Dermis microvascular lymphatic vessel endothelial cell (primary cell): ENCODE data around the gene P3H3. TPM values are rescaled to one million over a fixed set of nuclear protein-coding genes. Genes with fewer than 3 reads are reported as not detected.
A peak's percentile ranks its signal among the peaks of the same experiment; 100 is the strongest.

Experiments used
- DNase-seq, 2 donors: peaks; one replicate each; pipeline versions ENCODE4 v3.0.0 to v3.0.0-alpha.2; 2010; ENCODE audit warnings: low read depth in 2 of 2
- total RNA-seq: library from RNA; depleted of rRNA; stranded (reverse); fragments of >200 nt; gene quantifications from 2 replicates; pipeline ENCODE4 v1.2.1, GENCODE V29; 2014

P3H3 gene
- total RNA-seq, 1 donor from 2014 or later: 18.2 TPM

DNA sequence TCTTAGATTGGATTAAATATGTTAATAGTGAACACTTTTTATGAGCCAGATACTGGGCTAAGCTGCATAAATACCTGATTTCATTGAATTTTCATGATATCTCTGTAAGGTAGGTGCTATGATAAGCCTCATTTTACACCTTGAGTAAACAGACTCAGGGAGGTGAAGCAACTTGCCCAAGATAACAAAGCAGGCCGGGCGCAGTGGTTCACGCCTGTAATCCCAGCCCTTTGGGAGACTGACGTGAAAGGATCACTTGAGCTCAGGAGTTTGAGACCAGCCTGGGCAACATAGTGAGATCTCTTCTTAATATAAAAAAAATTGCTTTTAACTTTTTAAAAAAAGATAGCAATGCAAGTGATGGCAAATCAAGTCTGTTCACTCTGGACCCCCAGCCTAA lies 13.9 kb downstream of the P3H3 start:
- no peak for DNase-seq

DNA sequence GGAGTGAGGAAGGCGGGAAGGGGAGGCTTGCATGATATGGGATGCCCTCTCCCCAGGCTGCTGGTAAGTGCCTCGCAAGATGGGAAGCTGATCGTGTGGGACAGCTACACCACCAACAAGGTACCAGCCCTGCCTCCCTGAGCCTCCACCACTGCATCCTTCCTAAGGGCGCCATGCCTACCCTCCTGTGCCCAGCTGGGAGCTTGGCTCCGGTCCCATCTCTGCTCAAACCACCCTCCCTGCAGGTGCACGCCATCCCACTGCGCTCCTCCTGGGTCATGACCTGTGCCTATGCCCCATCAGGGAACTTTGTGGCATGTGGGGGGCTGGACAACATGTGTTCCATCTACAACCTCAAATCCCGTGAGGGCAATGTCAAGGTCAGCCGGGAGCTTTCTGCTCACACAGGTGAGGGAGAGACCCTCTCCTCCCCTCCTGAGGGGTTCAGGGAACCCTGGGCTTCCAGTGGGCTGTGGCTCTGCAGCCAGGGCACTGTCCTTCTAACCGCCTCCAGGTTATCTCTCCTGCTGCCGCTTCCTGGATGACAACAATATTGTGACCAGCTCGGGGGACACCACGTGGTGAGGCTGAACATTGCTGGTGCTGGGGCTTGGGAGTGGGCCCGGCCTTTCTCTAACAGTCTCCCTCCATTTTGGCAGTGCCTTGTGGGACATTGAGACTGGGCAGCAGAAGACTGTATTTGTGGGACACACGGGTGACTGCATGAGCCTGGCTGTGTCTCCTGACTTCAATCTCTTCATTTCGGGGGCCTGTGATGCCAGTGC lies 15.1 kb downstream of the P3H3 start:
- DNase-seq: peak in 1 of 2 donors; percentile 16

DNA sequence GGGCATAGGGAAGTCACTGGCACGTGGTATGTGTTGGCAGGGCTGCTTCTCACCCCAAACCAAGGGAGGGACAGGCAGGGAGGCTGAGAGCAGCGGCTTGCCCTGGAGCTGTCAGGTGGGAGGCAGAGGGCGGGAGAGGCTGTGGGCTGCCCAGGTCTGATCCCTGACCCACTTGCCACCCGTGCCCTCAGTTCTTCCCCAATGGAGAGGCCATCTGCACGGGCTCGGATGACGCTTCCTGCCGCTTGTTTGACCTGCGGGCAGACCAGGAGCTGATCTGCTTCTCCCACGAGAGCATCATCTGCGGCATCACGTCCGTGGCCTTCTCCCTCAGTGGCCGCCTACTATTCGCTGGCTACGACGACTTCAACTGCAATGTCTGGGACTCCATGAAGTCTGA lies 17.2 kb downstream of the P3H3 start:
- no peak for DNase-seq

DNA sequence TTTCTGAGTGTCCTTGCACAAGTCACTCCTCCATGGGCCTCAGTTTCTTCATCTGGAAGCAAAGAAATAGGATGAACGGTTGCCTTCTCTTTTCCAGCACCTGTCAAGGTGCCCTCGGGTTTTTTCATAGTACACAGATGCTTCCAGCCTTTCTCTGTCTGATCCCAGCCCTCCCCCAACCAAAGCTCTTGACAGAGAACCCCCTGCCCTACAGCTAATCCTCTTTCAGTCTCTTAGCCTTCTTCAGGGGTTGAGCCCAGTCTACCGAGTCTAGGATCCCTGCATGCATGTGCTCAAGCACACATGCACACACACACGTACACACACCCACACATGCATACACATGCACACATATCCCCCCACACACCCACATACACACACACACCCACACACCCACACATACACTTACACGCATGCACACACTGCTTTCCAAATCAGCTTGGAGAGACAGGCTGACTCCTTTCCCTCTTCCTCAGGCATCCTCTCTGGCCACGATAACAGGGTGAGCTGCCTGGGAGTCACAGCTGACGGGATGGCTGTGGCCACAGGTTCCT lies 18.2 kb downstream of the P3H3 start:
- no peak for DNase-seq

DNA sequence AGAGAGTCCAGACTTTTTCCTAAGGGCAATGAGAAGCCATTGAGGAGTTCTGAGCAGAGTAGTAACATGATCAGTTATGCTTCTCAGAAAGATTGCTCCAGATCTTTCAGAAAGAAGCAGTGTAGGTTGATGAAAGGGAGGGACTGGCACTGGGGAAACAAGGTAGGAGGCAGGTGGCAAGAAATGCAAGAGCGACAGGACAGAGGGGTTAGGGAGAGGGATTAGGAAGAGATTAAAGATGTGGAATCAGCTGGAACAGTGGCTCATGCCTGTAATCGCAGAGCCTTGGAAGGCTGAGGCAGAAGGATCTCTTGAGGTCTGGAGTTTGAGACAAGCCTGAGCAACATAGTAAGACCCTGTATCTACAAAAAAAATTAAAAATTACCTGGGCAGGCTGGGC lies 19.5 kb downstream of the P3H3 start:
- no peak for DNase-seq

DNA sequence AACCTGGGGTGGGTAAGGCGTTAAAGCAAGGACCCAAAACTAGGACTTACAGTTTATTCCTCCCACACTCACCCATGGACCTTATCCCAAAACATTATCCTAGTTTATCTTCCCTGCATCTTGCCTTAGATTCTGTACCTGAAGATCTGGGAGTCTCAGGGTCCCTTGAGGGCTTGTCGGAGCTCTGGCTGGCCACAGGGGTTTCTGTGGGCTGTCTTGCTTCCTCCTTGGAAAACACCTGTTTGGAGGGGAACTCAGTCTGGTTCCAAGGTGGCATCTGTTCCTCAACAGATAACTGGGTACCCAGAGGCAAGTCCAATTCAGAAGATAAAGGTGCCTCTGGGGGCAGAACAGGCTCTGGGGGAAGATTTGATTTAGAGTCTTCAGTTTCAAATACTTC lies 21.2 kb downstream of the P3H3 start:
- no peak for DNase-seq

DNA sequence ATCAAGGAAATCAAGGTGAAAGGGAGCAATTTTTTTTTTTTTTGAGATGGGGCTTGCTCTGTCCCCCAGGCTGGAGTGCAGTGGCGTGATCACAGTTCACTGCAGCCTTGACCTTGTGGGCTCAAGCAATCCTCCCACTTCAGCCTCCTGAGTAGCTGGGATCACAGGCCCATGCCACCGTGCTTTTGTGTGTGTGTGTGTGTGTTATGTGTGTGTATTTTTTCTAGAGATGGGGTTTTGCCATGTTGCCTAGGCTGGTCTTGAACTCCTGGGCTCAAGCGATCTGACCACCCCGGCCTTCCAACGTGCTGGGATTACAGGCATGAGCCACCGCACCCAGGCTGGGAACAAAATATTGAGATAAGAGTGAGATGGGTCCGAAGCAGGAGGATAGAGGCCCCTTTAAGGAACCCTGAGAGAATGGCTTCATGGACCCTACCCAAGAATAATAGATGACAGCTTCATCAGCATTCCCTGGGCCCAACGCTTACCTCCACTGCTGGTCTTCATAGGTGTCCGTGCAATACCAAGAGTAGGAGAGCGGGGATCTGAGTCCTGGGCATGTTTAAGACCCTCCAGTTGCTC lies 21.9 kb downstream of the P3H3 start:
- no peak for DNase-seq

DNA sequence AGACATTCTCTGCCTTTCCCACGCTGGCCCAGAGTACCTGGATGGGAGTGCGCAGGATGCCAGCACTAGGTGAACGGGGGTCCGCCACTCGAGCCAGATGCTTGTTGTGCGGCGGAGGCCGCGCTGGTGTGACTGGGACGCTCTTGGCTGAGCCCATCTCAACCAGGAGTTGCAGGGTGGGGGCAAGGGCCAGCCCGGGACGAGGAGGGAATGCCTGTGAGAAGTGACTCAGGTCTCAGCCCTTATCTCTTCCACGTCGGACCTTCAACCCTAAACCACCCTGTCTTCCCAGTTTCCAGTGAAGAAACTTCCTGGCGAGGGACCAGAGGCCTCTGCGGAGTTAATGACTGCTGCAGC lies 22.6 kb downstream of the P3H3 start:
- DNase-seq: no peak

DNA sequence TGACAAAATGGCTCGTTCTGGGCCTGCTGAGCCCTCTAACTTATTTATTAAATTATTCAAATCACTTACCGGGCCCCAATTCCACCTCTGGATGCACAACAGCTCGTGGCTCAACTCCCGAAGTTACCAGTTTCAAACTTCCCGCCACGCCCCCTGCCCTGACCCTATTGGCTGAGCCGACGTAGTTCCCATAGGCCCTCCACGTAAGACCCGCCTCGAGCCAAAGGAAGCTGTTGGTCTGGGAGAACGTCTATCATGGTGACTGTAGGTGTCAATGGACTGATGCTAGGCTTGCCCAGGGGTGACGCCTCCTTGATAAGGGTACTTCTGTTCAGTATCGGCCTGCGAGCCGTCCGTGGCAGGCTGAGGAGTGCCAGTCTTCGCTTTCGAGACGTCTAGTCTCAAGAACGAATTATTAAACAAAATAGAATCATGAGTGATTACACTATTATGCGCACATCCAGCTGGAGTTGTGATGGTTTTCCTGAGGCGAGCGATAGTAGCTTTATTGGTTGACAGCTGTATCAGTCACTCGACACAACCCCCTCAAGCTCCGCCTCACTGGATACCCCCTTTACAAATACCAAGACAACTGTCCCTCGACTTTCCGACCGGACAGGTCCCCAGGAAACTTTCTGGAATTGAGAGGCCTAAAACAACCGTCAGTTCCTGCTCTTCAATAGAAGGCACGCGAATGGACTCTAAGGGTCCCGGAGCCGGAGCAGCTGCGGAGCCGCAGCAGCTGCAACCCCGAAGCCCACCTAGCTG lies 23.1 kb downstream of the P3H3 start, which contains the start of gene CDCA3:
CDCA3 (minus strand) TSS at position 134 of the 768 bp plus-strand sequence. CDS start 334 bp downstream, outside the sequence.
- DNase-seq: peak; percentile 98 to 99

DNA sequence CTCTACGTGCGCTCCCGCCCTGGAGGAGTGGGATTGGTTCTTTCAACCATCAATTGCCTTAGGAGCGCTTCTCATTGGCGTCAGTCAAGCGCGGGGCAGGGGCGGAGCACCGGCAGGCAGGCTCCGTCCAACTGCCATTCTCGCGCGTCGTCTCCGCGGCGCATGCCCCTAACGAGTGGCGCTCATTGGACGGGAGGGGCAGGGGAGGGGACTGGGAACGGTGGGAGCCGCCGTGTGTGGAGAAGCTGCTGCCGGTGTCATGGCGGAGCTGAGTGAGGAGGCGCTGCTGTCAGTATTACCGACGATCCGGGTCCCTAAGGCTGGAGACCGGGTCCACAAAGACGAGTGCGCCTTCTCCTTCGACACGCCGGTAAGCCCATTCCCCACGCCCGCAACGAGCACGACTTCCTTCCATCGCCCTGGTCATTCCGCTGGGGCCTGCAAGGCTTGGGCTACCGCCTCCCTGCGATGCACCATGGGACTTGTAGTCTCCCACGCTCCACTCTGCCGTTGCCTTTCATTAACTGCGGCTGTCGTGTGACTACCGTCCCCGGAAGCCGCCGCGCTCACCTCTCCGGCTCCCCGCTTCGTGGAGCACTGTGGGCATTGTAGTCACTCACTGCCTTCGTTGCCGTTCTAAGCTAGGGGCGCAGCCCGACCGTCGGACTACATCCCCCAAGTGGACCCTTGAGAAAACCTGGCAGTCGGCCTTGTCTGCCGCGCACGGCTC lies 23.9 kb downstream of the P3H3 start, which contains the start of gene USP5:
USP5 (plus strand) TSS at position 230 of the 730 bp plus-strand sequence; CDS start at position 260, 30 bp downstream.
- DNase-seq: peak; percentile 99 to 100

DNA sequence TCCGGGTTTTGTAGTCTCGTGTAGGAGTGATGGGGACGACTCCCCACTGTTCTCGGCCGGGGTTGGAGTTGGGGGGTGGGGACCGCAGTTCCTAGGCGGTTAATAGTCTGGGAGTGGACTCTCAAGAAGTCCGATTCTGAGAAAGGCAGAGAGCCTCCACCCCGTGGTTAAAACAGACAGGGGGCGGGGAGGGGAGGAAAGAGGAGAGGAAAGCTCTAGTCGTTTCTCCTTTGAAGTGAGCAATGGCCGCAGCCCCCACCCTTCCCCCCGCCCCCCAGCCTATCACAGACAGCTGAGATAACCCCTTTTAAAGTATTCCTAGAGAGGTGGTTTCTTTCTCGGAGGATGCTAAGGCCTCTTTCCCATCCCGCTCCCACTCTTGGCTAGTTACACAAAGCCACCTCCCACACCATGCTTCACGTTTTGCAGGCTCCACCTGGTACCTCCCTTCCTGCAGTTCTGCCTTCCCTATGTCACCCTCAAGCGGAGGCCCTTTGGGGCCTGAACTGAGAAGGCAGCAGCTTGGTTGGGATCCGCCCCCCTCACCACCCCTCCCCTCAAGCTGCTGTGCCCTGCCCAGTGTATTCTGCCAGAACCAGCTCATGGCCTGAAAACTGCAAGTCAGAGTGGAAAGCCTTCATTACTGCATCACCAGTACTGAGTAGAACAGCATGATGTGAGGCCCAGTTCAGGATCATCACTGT lies 24.6 kb downstream of the P3H3 start:
- peak in 1 of 2 donors; percentile 56 for DNase-seq

DNA sequence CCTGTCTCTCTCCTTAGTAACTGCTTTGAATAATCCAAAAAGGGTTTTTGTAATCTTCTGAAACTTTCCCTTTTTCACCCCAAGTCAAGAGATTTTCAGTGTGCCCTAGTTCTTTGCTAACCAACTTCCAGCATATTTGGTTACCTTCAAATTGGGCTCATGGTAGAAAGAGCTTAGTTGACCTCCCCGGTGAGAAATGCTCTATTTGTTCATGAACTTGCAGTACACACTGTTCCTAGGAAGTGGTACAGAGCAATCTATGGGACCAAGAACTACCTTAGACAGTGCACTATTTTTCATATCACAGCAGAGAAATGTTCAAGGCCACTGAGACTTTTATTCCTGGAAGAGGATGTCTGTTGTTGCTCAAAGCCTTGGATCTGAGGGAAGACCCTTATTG lies 25.4 kb downstream of the P3H3 start:
- no peak for DNase-seq

DNA sequence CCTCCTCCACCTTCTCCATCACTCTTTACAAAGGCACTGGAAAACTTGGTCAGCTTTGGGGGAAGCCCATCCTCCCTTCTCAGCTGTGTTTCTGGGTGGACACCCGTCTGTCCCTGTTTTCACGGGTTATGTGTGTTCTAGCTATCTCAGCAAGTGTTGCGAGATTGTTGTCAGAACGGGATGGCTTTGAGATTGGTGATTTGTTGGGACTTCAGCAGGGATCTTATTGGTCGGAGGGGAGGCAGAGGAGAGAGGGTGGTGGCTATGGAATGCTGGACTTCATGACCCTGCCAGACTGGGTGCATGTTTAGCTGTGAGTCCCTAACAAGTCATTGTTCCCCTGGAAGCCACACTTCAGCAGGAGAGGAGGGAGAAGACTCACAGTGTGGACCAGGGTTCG lies 25.8 kb downstream of the P3H3 start:
- no peak for DNase-seq

DNA sequence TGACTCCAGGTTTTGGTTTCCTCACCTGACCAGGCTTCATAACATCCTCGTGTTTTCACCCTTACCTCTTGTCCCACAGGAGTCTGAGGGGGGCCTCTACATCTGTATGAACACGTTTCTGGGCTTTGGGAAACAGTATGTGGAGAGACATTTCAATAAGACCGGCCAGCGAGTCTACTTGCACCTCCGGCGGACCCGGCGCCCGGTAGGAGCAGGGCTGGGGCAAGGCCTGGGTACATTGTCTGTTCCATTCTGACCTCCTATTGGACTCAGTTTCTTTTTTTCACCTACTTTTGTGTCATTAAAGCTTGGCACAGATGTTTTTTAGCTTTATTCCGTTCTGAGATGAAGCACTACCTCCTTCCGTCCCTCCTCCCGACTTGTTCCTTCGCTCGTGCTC lies 27.1 kb downstream of the P3H3 start:
- no peak for DNase-seq

DNA sequence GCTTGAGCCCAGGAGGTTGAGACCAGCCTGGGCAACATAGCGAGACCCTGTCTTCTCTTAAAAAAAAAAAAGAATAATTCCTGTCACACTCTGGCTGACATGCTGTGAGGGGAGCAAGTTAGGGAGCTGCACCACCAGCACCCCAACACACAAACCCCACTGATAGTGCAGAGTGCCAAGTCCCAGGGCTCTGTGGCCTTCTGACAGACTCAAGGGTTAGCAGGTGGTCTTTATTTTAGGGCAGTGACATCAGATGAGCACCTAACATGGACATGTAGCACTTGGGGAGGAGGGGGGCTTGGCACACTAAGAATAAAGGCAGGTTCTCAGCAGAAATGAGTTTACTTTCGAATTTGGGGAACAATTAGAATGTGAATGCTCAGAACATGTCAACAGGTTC lies 30.6 kb downstream of the P3H3 start:
- no peak for DNase-seq

DNA sequence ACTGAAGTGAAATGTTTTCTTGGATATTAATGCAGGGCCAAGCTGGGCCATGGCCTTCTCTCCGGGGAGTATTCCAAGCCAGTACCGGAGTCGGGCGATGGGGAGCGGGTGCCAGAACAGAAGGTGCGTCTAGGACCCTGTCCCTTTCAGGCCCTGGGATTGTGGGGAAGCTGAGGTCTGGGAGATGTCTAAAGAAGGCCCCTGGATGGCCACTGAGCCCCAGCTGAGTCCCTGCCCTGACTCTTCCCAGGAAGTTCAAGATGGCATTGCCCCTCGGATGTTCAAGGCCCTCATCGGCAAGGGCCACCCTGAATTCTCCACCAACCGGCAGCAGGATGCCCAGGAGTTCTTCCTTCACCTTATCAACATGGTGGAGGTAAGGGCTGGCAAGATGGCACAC lies 31.9 kb downstream of the P3H3 start:
- DNase-seq: no peak

DNA sequence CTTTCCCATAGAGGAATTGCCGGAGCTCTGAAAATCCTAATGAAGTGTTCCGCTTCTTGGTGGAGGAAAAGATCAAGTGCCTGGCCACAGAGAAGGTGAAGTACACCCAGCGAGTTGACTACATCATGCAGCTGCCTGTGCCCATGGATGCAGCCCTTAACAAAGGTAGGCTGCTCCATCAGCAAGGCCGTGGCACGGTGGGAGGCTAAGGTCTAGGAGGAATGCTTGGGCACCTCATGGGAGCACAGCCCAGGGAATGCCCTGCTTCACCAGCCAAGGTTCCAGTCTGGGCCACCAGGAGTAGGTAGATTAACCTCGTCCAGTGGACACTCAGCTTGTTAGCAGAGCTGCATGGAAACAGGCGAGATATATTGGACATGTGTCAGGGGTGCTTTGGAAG lies 32.7 kb downstream of the P3H3 start:
- no peak for DNase-seq

DNA sequence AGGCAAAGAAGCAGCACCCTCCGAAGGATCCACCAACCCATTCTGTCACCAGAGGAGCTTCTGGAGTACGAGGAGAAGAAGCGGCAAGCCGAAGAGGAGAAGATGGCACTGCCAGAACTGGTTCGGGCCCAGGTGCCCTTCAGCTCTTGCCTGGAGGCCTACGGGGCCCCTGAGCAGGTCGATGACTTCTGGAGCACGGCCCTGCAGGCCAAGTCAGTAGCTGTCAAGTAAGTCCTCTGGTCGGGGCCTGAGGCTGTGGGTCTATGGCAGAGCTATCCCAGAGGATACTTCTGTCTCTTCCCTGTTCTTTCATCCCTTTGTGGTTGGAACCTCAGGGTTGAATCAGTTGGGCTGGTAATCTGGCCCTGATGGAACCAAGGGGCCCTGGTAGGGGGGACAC lies 33.2 kb downstream of the P3H3 start:
- no peak for DNase-seq

DNA sequence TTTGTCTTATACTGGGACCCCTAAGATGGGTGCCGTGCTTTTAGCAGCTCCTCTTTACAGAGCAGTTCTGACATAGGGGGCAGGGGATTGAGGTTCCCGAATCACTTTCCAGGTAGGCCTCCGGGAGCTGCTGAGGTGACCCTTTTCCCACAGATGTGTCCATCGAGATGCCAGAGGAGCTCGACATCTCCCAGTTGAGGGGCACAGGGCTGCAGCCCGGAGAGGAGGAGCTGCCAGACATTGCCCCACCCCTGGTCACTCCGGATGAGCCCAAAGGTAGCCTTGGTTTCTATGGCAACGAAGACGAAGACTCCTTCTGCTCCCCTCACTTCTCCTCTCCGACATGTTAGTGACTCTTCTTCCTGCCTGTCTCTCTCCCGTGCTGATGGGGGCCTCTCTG lies 34.8 kb downstream of the P3H3 start:
- no peak for DNase-seq

DNA sequence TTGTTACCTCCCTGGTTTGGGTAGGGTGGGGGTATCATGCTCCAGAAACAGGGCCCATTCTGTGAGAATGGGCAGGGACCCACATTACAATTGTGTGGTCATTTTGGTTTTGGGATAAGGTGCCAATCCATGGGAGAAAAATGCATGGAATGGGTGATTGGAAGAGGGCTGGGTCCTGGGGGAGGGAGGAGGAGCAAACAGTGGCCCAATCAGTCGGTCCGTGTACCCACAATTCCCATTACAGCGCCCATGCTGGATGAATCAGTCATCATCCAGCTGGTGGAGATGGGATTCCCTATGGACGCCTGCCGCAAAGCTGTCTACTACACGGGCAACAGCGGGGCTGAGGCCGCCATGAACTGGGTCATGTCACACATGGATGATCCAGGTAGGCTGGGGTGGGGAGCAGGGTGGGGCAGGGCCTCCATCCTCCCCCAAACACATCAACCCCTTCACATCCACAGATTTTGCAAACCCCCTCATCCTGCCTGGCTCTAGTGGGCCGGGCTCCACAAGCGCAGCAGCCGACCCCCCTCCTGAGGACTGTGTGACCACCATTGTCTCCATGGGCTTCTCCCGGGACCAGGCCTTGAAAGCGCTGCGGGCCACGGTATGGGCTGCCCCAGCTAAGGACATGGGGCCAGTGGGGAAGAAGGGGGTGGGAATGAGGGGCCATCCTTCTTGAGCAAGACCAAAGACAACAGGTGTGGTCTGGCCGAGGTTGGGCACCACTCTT lies 35.5 kb downstream of the P3H3 start:
- DNase-seq: no peak
